Thyroid gland (tissue), 4 donors: ENCODE data around the gene SLCO3A1.

Source experiments
- CTCF ChIP-seq, 6 experiments: fragments of 200-600 bp in 3 of 6; fragments of 450-650 bp in 3 of 6; sonication (generic) in 3 of 6; IDR thresholded peaks; one replicate each; pipeline ENCODE4 v1.5.1; 2016 to 2019; ENCODE audit warnings: antibody characterized with exemption in 6 of 6, mild to moderate bottlenecking in 2 of 6, inconsistent platforms in 1 of 6, moderate library complexity in 1 of 6
- POLR2A ChIP-seq, 2 donors: fragments of 450-650 bp; IDR thresholded peaks; one replicate each; pipeline ENCODE4 v1.6.1; 2017; ENCODE audit warnings: antibody characterized with exemption in 2 of 2, mild to moderate bottlenecking in 2 of 2, moderate library complexity in 1 of 2

- TF ChIP-seq CTCF (IDR thresholded peaks at IDR 0.05) = no peak
- no peak for TF ChIP-seq POLR2A (IDR thresholded peaks at IDR 0.05)
Observed at GRCh38 chr15:92033314-92033713, 179.8 kb downstream of the SLCO3A1 start.
